ENCODE data around the gene MRPL12.

DNA sequence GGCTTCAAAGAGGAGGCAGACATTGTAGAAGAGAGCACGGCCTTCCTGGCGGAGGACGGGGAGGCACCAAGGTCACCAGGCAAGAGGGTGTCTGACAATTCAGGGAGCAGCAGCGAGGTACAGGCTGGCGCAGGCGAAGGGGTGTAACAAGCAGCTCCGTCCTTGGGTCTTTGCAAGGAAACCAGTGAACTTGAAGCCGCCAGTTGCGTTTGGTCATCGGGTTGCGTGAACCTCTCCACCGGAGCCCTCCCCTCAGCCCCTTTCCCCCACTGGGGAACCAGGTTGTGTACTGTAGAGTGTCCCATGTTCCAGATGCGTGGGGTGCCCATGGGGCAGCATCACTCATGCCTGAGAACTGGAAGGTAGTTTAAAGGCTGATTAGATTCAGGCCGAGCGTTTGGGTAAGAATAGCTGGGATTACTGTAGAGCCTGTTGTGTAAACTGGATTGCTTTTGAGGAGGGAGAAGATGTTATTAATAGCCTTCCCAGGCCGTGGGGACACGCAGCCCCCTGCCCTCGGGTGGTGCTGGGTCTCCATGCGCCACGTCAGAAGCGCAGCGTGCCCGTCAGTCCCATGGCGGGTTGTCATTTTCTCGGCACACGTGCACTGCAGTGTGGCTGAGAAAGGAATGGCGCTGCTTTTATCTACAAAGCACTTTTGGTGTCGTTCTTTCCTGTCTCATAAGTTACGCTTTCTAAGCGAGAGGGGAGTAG lies 2.5 kb downstream of the MRPL12 start:
- TF ChIP-seq EZH2 (IDR thresholded peaks at IDR 0.05; ENCODE audit: low read depth, unreplicated experiment): no peak
- TF ChIP-seq, protein P1, sequence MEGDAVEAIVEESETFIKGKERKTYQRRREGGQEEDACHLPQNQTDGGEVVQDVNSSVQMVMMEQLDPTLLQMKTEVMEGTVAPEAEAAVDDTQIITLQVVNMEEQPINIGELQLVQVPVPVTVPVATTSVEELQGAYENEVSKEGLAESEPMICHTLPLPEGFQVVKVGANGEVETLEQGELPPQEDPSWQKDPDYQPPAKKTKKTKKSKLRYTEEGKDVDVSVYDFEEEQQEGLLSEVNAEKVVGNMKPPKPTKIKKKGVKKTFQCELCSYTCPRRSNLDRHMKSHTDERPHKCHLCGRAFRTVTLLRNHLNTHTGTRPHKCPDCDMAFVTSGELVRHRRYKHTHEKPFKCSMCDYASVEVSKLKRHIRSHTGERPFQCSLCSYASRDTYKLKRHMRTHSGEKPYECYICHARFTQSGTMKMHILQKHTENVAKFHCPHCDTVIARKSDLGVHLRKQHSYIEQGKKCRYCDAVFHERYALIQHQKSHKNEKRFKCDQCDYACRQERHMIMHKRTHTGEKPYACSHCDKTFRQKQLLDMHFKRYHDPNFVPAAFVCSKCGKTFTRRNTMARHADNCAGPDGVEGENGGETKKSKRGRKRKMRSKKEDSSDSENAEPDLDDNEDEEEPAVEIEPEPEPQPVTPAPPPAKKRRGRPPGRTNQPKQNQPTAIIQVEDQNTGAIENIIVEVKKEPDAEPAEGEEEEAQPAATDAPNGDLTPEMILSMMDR (conservative IDR thresholded peaks at IDR 0.05; ENCODE audit: low read depth in 2 of 2): no peak
- TF ChIP-seq STAT1 (IDR thresholded peaks at IDR 0.05; ENCODE audit: unreplicated experiment): no peak
- TF ChIP-seq CREB1 (CRISPR knock-in tag; IDR thresholded peaks at IDR 0.05; ENCODE audit: low read depth): no peak
- TF ChIP-seq POLR2AphosphoS5 (IDR thresholded peaks at IDR 0.05; ENCODE audit: low read depth): no peak
- no peak for TF ChIP-seq REST (IDR thresholded peaks at IDR 0.05; ENCODE audit: unreplicated experiment)
- TF ChIP-seq, protein P2, sequence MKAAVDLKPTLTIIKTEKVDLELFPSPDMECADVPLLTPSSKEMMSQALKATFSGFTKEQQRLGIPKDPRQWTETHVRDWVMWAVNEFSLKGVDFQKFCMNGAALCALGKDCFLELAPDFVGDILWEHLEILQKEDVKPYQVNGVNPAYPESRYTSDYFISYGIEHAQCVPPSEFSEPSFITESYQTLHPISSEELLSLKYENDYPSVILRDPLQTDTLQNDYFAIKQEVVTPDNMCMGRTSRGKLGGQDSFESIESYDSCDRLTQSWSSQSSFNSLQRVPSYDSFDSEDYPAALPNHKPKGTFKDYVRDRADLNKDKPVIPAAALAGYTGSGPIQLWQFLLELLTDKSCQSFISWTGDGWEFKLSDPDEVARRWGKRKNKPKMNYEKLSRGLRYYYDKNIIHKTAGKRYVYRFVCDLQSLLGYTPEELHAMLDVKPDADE (IDR thresholded peaks at IDR 0.05): no peak
- no peak for TF ChIP-seq EZH2phosphoT487 (IDR thresholded peaks at IDR 0.05; ENCODE audit: unreplicated experiment)
- no peak for TF ChIP-seq ZNF114 (CRISPR knock-in tag; IDR thresholded peaks at IDR 0.05)
- TF ChIP-seq ZNF331 (CRISPR knock-in tag; IDR thresholded peaks at IDR 0.05; ENCODE audit: low read depth): no peak
- no peak for TF ChIP-seq NANOG (IDR thresholded peaks at IDR 0.05; ENCODE audit: borderline replicate concordance)

Data from GM23338 (cell line).